Transverse colon (tissue), 3 donors: ENCODE results near the gene GINS3.

Source experiments
- POLR2A ChIP-seq: fragments of 450-650 bp; IDR thresholded peaks from one replicate; pipeline ENCODE4 v1.6.1; 2016; ENCODE audit warnings: antibody characterized with exemption, mild to moderate bottlenecking, moderate library complexity
- TF ChIP-seq, protein P1 (sequence below), 5 experiments: fragments of 200-600 bp in 3 of 5; fragments of 450-650 bp in 2 of 5; sonication (generic) in 3 of 5; IDR thresholded peaks; 1 replicate in 2 of 5; 2 replicates in 3 of 5; pipeline ENCODE4 v1.5.1; 2016 to 2017; ENCODE audit warnings: antibody characterized with exemption in 5 of 5, inconsistent platforms in 3 of 5, mild to moderate bottlenecking in 2 of 5, moderate library complexity in 1 of 5

DNA sequence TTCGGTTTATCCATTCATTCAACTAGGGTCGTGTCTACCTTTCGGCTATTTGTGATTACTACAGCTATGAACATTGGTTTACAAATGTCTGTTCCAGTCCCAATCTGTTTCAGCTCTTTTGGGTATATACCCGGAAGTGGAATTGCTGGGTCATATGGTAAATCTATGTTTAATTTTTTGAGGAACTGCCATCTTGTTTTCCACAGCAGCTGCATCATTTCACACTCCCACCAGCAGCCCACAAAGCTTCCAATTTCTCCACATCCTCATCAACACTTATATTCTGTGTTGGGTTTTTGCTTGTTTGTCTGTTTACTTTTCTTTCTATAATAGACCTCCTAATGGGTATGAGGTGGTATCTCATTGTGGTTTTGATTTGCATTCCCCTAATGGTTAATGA lies 48.7 kb upstream of the GINS3 start:
- no peak for TF ChIP-seq POLR2A
- TF ChIP-seq, protein P1, sequence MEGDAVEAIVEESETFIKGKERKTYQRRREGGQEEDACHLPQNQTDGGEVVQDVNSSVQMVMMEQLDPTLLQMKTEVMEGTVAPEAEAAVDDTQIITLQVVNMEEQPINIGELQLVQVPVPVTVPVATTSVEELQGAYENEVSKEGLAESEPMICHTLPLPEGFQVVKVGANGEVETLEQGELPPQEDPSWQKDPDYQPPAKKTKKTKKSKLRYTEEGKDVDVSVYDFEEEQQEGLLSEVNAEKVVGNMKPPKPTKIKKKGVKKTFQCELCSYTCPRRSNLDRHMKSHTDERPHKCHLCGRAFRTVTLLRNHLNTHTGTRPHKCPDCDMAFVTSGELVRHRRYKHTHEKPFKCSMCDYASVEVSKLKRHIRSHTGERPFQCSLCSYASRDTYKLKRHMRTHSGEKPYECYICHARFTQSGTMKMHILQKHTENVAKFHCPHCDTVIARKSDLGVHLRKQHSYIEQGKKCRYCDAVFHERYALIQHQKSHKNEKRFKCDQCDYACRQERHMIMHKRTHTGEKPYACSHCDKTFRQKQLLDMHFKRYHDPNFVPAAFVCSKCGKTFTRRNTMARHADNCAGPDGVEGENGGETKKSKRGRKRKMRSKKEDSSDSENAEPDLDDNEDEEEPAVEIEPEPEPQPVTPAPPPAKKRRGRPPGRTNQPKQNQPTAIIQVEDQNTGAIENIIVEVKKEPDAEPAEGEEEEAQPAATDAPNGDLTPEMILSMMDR (IDR thresholded peaks at IDR 0.05): no peak
